K562 (cell line): Measurements from ENCODE around the gene LCN15. TPM values are rescaled to one million over a fixed set of nuclear protein-coding genes. Genes with fewer than 3 reads are reported as not detected.

Source experiments
- ATAC-seq: fragments of 200-7000 bp; cut with Tn5 transposase; 3 replicates; pipeline ENCODE4 v1.9.1; 2020; ENCODE audit warnings: moderate library complexity
- BruUV-seq: library from RNA; stranded (reverse); fragments of 400-500 nt; replicated peaks from 2 replicates; lab custom pipeline; 2021; lab: Mats Ljungman, UMichigan
- CTCF ChIA-PET: fragments of 300-600 bp; formaldehyde crosslinking; extraction: SDS; loops from one replicate; lab custom pipeline; 2021; ENCODE audit warnings: low intra/inter-chr PET ratio; lab: Yijun Ruan, JAX
- POLR2A ChIA-PET: fragments of 300-600, 350-650 bp; sonication (Branson Sonifier 250); formaldehyde crosslinking; extraction: SDS; loops from one replicate; lab custom pipeline; 2021; ENCODE audit warnings: antibody characterized with exemption, inconsistent platforms; lab: Yijun Ruan, JAX
- DNase-seq, 4 experiments: peaks; one replicate each; pipeline versions ENCODE4 v3.0.0 to v3.0.0-alpha.2; 2011 to 2018; ENCODE audit warnings: low spot score in 3 of 4, mixed read lengths in 3 of 4; ENCODE audit errors: extremely low read depth in 1 of 4
- FAIRE-seq: peaks from 2 replicates; lab custom pipeline; 2011; peaks lifted over from hg19 to GRCh38; lab: Jason Lieb, UNC
- H2AFZ ChIP-seq: 2 replicates; pipeline ENCODE4 v1.6.0; 2011; ENCODE audit warnings: low read depth, low read length, control low read depth, inconsistent platforms
- H3K27ac ChIP-seq: fragments of 200-600 bp; 3 replicates; pipeline ENCODE4 v1.8.0; 2011; ENCODE audit warnings: low read depth, mild to moderate bottlenecking, control low read depth, inconsistent platforms, low read length, moderate library complexity, mixed read lengths; ENCODE audit errors: extremely low read depth
- H3K27me3 ChIP-seq, 2 experiments: fragments of 300-600 bp in 1 of 2; 2 replicates in 1 of 2; 3 replicates in 1 of 2; pipeline versions ENCODE4 v1.6.0 to v1.8.0; 2011; ENCODE audit warnings: inconsistent platforms in 2 of 2, low read length in 2 of 2, mild to moderate bottlenecking in 1 of 2, mixed read lengths in 1 of 2, moderate library complexity in 1 of 2; ENCODE audit not compliant: control insufficient read depth in 2 of 2, insufficient read depth in 2 of 2
- H3K36me3 ChIP-seq: fragments of 300-600 bp; 3 replicates; pipeline ENCODE4 v1.8.0; 2011; ENCODE audit warnings: mild to moderate bottlenecking, low read length, inconsistent platforms; ENCODE audit not compliant: control insufficient read depth, insufficient read depth
- H3K4me1 ChIP-seq, 2 experiments: fragments of 200-600 bp in 1 of 2; replicated peaks in 1 of 2; 2 replicates in 1 of 2; 3 replicates in 1 of 2; pipeline versions ENCODE4 v1.5.1 to v1.8.0; 2011; ENCODE audit warnings: inconsistent platforms in 2 of 2, low read length in 2 of 2, mild to moderate bottlenecking in 1 of 2, mixed read lengths in 1 of 2, moderate library complexity in 1 of 2; ENCODE audit not compliant: control insufficient read depth in 2 of 2, insufficient read depth in 2 of 2
- H3K4me2 ChIP-seq: 2 replicates; pipeline ENCODE4 v1.6.1; 2011; ENCODE audit warnings: low read length, control low read depth, inconsistent platforms, mixed read lengths; ENCODE audit not compliant: insufficient read depth
- H3K4me3 ChIP-seq: fragments of 200-600 bp; sonication (generic), shearing (Covaris generic); 2 replicates; pipeline ENCODE4 v1.5.1; 2016; ENCODE audit warnings: control low read depth, inconsistent platforms
- H3K79me2 ChIP-seq: fragments of 200-600 bp; 3 replicates; pipeline ENCODE4 v1.8.0; 2011; ENCODE audit warnings: low read length, inconsistent platforms; ENCODE audit not compliant: control insufficient read depth, insufficient read depth
- H3K9ac ChIP-seq, 2 experiments: 2 replicates each; pipeline versions ENCODE4 v1.6.0 to v1.6.1; 2011; ENCODE audit warnings: low read depth in 2 of 2, low read length in 2 of 2, control low read depth in 1 of 2, inconsistent platforms in 1 of 2, mild to moderate bottlenecking in 1 of 2, mixed read lengths in 1 of 2; ENCODE audit not compliant: insufficient read depth in 1 of 2
- H3K9me1 ChIP-seq: one replicate; pipeline ENCODE4 v1.6.0; 2011; ENCODE audit warnings: inconsistent platforms, mild to moderate bottlenecking, low read length, moderate library complexity; ENCODE audit not compliant: control insufficient read depth, insufficient read depth
- H3K9me3 ChIP-seq: replicated peaks from 2 replicates; pipeline ENCODE4 v1.5.1; 2011; ENCODE audit warnings: low read depth, low read length, inconsistent platforms; ENCODE audit not compliant: control insufficient read depth, insufficient read depth
- H4K20me1 ChIP-seq: replicated peaks from 2 replicates; pipeline ENCODE4 v1.6.1; 2011; ENCODE audit warnings: low read length, inconsistent platforms, mixed read lengths; ENCODE audit not compliant: control insufficient read depth, insufficient read depth
- CHCHD3 ChIP-seq: fragments of 250-450 bp; sonication (Bioruptor Pico); IDR thresholded peaks from 2 replicates; pipeline ENCODE4 v2.1.2; 2022; ENCODE audit warnings: mild to moderate bottlenecking
- DDX20 ChIP-seq: fragments of 450-650 bp; IDR thresholded peaks from 2 replicates; pipeline ENCODE4 v1.6.1; 2016; ENCODE audit warnings: missing genetic modification characterization, low read depth, mild to moderate bottlenecking, missing compliant biosample characterization, moderate library complexity
- ESRRA ChIP-seq: fragments of 450-650 bp; IDR thresholded peaks from 2 replicates; pipeline ENCODE4 v1.6.1; 2014; ENCODE audit warnings: low read depth, mild to moderate bottlenecking, moderate library complexity, borderline replicate concordance
- NCOA2 ChIP-seq, 2 experiments: fragments of 450-650 bp; IDR thresholded peaks; 2 replicates each; pipeline ENCODE4 v1.6.1; 2018; ENCODE audit warnings: mild to moderate bottlenecking in 2 of 2, moderate library complexity in 1 of 2; ENCODE audit not compliant: partially characterized antibody in 2 of 2
- ZNF408 ChIP-seq: fragments of 250-450 bp; sonication (Bioruptor Pico); IDR thresholded peaks from 2 replicates; pipeline ENCODE4 v1.4.0; 2020; ENCODE audit warnings: low read depth, mild to moderate bottlenecking, moderate library complexity
- WGBS: fragments of 100-300 bp; shearing (Covaris generic); methylation state at CpG from one replicate; pipeline ENCODE4 v1.1.6; 2016; ENCODE audit warnings: low coverage, mixed read lengths; ENCODE audit not compliant: insufficient coverage; ENCODE audit errors: missing lambda C conversion rate; 5-methylcytosine and 5-hydroxymethylcytosine counted together
- in situ Hi-C: fragments of 300-500 bp; cut with MboI; formaldehyde crosslinking; loops from 4 replicates; pipeline ENCODE4 v1.15.0; 2018; ENCODE audit warnings: inconsistent platforms, mixed read lengths
- intact Hi-C: fragments of 100-400 bp; cut with micrococcal nuclease; formaldehyde crosslinking; loops from 2 replicates; pipeline ENCODE4 v1.14.2; 2022
- polyA plus RNA-seq, 8 experiments: library from polyadenylated mRNA; depleted of rRNA in 4 of 8; stranded (reverse) in 5 of 8; unstranded in 3 of 8; fragments of >200 nt; fragmentation: Nextera tagmentation in 2 of 8; fragmentation: Illumina TruSeq in 1 of 8; extraction: Ambion mirVana in 2 of 8; extraction: Trizol in 1 of 8; gene quantifications; 2 replicates each; pipeline versions ENCODE4 v1.2.1 to v1.2.3, GENCODE V29; 2011 to 2014; ENCODE audit warnings: inconsistent platforms in 1 of 8, missing spikeins in 1 of 8
- total RNA-seq, 7 experiments: library from RNA; depleted of rRNA in 6 of 7; stranded (reverse); fragments of >200 nt in 6 of 7; fragmentation: Illumina TruSeq in 2 of 7; extraction: Trizol in 2 of 7; gene quantifications; 2 replicates each; pipeline versions ENCODE4 v1.2.1 to v1.2.3, GENCODE V29; 2011 to 2021; ENCODE audit warnings: low replicate concordance in 1 of 7

Gene LCN15
- total and polyA plus RNA-seq, 9 of the 15 experiments (the other 6 are each of a cell fraction or from before 2014, with no cell fraction given): 0.66 TPM; not detected in 8

DNA sequence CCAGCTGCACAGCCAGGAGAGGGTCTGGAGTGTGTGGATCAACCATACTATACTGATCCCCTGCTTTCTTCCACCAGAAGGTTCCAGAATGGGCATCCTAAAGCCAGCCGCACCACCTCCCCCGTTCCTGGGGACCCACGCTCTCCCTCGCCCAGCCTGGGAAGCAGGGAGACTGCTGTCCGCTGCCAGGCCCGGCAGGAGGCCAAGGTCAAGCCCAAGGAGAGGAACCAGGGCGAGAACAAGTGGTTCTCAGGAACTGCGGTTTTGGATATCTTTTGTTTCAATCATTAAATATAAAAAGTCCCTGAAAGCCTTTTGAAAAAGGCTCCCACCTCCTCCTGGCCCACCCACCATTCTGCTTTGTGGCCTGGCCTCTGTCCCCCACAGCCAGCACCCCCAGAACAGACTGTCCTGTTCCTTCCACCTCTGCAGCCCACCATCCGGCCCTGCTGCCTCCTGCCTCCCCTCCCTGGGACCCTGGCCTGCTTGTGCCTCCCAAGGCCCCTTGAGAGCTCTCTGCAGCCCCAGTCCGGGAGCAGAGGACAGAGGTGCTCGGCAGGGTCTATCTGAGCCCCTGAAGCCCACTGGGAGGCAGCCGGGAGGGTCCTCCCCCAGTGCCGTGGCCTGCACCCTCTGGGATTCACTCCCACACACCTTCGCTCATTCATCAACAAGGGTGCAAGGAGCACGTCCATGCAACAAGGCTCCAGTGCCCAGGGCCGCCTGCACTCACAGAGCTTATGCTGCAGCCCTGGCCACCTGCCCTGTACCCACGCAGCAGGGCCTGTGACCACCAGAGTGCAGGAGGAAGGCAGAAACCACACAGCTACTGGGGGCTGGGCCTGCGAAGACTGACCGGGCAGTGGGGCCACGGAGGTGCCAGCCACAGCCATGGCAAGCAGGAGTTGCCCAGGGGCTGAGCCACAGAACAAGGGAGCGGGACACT, 15.4 kb downstream of the LCN15 start:
- Histone ChIP-seq H3K9me1 (no peaks in the 10 kb centered on the region), H4K20me1 (no peaks in the 10 kb centered on the region), H3K9me3 (0 out of 2 replicates have a peak, but pooled peaks cover 7% of the 10 kb centered on the region), H3K9ac (peak overlapping the region in 1 of 2 experiments; percentile 73; a peak in 2 of 4 replicates), H3K27me3 (no peaks in the 10 kb centered on the region), H3K27ac (no peak overlapping the region)
- POLR2A ChIA-PET: interaction anchor here (0.7 to 2.1 kb wide), 2 partner anchors 20 to 853 kb away, joined by 3 to 12 read pairs; no protein-coding TSS in a partner anchor
- TF ChIP-seq CHCHD3 (no peak), NCOA2 (IDR thresholded peaks at IDR 0.05; ENCODE audit: partially characterized antibody in 2 of 2) (no peak), ESRRA (peak; percentile 47), ZNF408 (CRISPR knock-in tag) (no peak), DDX20 (tag) (no peak)
- TF ChIP-seq, all 486 proteins: peak for 1
- in situ Hi-C loops: no loop called here
- peaks cover 7 to 63% of the 10 kb centered on the region in 2 experiments for H3K4me1 ChIP-seq
- ATAC-seq: no peak
- no peak overlapping the region for H2AFZ ChIP-seq
- BruUV-seq: no TSS peak
- H3K36me3 ChIP-seq: no peaks in the 10 kb centered on the region
- intact Hi-C loops: no loop called here
- FAIRE-seq: no peak
- H3K4me3 ChIP-seq: no peak overlapping the region
- WGBS: 45% methylated on average over 21 of the region's 21 CpGs
- CTCF ChIA-PET: no interaction called here
- H3K79me2 ChIP-seq: no peaks in the 10 kb centered on the region
- no peak overlapping the region for H3K4me2 ChIP-seq
- no peak for DNase-seq
